Measurements from ENCODE around the gene MUC20.

DNA sequence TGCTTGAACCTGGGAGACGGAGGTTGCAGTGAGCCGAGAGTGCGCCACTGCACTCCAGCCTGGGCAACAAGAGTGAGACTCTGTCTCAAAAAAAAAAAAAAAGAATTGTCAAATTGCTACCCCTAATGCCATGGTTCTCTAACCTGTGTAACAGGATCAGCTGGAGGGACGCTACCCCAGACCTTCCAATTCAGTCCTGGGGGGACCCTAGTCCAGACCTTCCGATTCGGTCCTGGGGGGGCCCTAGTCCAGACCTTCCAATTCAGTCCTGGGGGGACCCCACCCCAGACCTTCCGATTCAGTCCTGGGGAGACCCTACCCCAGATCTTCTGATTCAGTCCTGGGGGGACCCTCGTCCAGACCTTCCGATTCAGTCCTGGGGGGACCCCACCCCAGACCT, 29.8 kb upstream of the MUC20 start:
- TF ChIP-seq MAX (IDR thresholded peaks at IDR 0.05; ENCODE audit: low read depth, low read length) (no peak), POLR2A (IDR thresholded peaks at IDR 0.05; ENCODE audit: extremely low read depth, insufficient read length) (no peak), MYC (IDR thresholded peaks at IDR 0.05; ENCODE audit: low read depth, low read length) (no peak)
- TF ChIP-seq, protein P1, sequence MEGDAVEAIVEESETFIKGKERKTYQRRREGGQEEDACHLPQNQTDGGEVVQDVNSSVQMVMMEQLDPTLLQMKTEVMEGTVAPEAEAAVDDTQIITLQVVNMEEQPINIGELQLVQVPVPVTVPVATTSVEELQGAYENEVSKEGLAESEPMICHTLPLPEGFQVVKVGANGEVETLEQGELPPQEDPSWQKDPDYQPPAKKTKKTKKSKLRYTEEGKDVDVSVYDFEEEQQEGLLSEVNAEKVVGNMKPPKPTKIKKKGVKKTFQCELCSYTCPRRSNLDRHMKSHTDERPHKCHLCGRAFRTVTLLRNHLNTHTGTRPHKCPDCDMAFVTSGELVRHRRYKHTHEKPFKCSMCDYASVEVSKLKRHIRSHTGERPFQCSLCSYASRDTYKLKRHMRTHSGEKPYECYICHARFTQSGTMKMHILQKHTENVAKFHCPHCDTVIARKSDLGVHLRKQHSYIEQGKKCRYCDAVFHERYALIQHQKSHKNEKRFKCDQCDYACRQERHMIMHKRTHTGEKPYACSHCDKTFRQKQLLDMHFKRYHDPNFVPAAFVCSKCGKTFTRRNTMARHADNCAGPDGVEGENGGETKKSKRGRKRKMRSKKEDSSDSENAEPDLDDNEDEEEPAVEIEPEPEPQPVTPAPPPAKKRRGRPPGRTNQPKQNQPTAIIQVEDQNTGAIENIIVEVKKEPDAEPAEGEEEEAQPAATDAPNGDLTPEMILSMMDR (IDR thresholded peaks at IDR 0.05; ENCODE audit: low read depth, low read length), result no peak

All from NB4 (cell line).